Measurements from ENCODE around the gene ZNF513. TPM values are rescaled to one million over a fixed set of nuclear protein-coding genes. Genes with fewer than 3 reads are reported as not detected.
"Not testable (repeated sequence)": the region's sequence is repeated elsewhere in the genome, so short reads cannot be mapped to it uniquely, and the experiment has no call there.

ZNF513 gene, protein sequence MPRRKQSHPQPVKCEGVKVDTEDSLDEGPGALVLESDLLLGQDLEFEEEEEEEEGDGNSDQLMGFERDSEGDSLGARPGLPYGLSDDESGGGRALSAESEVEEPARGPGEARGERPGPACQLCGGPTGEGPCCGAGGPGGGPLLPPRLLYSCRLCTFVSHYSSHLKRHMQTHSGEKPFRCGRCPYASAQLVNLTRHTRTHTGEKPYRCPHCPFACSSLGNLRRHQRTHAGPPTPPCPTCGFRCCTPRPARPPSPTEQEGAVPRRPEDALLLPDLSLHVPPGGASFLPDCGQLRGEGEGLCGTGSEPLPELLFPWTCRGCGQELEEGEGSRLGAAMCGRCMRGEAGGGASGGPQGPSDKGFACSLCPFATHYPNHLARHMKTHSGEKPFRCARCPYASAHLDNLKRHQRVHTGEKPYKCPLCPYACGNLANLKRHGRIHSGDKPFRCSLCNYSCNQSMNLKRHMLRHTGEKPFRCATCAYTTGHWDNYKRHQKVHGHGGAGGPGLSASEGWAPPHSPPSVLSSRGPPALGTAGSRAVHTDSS
- polyA plus RNA-seq (2013, experiment 1 of 2), result 14.9 TPM
- 15.2 TPM for polyA plus RNA-seq (2013, experiment 2 of 2)

DNA sequence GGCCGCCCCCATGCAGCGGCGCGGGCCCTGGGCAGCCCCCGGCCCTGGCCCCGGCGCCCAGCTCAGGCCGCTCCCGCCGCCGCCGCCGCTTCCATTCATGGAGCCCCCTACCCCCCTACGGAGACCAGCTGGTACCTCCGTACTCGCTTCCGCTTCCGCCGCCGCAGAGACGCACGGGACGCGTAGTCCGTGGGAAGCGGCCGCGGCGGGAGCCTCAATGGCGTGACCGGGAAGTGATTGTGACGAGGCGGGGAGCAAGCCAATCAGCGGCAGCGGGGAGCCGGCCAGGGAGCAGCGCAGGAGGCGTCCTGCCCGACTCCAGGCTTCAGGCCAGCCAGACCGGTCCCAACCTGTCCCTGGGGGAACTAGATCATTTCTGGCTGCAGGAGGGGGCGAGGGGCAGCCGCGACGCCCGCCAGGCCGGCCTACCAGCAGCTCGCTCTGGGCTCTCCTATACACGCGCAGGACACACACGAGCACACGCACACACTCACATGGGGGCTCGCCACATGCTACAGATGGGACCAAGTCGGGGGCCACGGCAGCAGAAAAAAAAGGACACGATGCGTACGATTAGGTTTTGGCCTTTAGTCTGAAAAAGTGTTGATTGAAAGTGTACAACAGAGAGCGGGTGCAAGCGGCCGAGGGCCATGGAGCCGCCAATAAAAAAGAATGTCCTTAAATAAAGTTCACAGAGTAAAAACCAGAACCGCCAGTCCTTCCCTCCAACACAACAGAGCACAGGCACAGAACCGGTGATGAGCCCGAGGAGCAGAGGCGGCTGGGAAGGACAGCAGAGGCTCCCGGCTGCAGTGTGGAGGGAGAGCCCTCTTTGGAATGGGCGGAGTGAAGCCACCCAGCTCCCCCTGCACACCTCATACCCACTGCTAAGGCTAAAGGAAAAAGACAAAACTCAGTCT is at the start of gene ZNF513:
Gene ZNF513 (minus strand): TSS at position 109 of the 920 bp plus-strand sequence. CDS start 208 bp downstream, outside the sequence.
- Histone ChIP-seq H3K4me3 (ENCODE audit: low read length) (peak within 1 kb of the TSS; percentile 90), H3K27ac (ENCODE audit: low read depth, low read length) (peak within 1 kb of the TSS; percentile 94), H3K36me3 (ENCODE audit: insufficient read depth, low read length) (peaks cover 81% of the 10 kb centered on the region), H3K9ac (ENCODE audit: low read depth, low read length) (peak within 1 kb of the TSS; percentile 90), H3K9me3 (ENCODE audit: insufficient read depth, low read depth, low read length) (no peaks in the 10 kb centered on the region), H3K4me1 (ENCODE audit: insufficient read depth, low read length) (peaks cover 10% of the 10 kb centered on the region; the same call in 1 of the 2 replicates), H3K27me3 (ENCODE audit: insufficient read depth, low read length) (no peaks in the 10 kb centered on the region)
- WGBS, result 23% methylated on average over 66 of the region's 67 CpGs

DNA sequence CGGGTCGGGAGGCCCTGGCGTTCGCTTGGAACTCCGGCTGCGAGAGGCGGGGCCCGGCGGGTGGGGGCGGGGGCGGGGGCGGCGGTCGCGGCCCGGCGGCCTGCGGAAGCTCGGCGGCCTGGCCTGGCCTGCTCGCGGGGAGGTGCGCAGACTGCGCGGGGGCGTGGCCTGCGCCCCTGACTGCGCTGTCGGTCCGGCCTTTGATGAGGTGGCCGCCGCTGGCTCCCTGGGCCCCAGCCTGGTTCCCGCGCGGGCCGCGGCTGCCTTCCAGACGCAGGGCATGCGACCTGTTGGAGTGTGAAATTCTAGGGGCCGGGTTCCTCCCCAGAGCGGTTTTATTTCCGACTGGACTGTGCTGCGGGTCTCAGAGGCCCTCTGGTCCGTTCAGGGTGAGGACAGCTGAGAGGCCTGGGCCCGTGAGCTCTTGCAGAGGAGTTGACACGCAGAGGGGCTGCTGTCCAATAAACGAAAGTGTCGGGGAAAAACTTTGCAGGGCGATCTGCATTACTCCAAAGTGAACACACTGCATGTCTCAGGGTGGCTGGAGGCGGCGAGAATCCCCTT is 48.5 kb upstream of the ZNF513 start:
- H3K4me1 ChIP-seq (ENCODE audit: insufficient read depth, low read length), result peaks cover 8% of the 10 kb centered on the region; the same call in 1 of the 2 replicates
- no peaks in the 10 kb centered on the region for H3K9me3 ChIP-seq (ENCODE audit: insufficient read depth, low read depth, low read length)
- peak overlapping the region; percentile 96 for H3K9ac ChIP-seq (ENCODE audit: low read depth, low read length)

DNA sequence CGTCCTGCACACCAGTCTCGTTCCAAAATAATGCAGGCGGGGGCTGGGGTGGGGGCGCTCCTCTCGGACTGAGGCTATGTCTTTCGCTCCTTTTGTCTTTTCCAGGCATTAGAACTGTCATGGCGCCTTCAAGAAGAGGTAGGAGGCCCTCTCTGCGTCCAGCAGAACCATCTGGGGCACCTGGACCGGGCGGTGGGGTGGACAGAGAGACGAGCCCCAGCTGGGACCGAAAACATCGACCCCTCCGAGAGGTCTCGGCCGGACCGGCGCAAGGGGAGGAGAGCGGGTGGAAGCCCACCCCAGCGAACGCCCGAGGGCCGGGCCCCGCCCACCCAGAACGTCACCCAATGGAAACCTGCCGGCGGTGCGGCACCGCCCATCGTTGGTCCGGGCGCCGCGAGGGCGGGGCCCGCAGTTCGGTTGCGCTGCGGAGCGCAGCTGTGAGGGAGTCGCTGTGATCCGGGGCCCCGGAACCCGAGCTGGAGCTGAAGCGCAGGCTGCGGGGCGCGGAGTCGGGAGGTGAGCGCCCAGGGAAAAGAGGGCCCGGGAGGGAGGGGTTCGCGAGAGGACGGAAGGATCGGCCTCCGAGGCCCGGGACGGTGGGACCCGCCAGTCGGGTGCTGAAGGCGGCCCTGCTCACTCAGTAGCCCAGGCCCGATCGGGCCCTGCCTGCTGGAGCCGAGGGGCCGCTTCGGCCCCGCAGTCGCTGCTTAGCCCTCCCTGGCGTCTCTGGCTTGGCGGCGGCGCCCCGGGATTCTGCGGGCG is 47.9 kb upstream of the ZNF513 start, which contains the start of gene NRBP1:
Gene NRBP1 (plus strand): TSS at position 419 of the 765 bp plus-strand sequence. CDS start 4,643 bp downstream, outside the sequence.
- no peaks in the 10 kb centered on the region for H3K9me3 ChIP-seq (ENCODE audit: insufficient read depth, low read depth, low read length)
- H3K4me3 ChIP-seq (ENCODE audit: low read length), result peak within 1 kb of the TSS; percentile 100
- WGBS, result under 1% methylated on average over 75 of the region's 75 CpGs
- H3K4me1 ChIP-seq (ENCODE audit: insufficient read depth, low read length), result peaks cover 8% of the 10 kb centered on the region; the same call in 1 of the 2 replicates
- H3K27ac ChIP-seq (ENCODE audit: low read depth, low read length), result peak within 1 kb of the TSS; percentile 97
- H3K27me3 ChIP-seq (ENCODE audit: insufficient read depth, low read length), result no peaks in the 10 kb centered on the region
- peak within 1 kb of the TSS; percentile 96 for H3K9ac ChIP-seq (ENCODE audit: low read depth, low read length)
- H3K36me3 ChIP-seq (ENCODE audit: insufficient read depth, low read length), result peaks cover 7% of the 10 kb centered on the region

More for the DNA sequence above, 48.5 kb upstream of the ZNF513 start:
- peak overlapping the region; percentile 97 for H3K27ac ChIP-seq (ENCODE audit: low read depth, low read length)
- WGBS, result under 1% methylated on average over 51 of the region's 51 CpGs
- no peaks in the 10 kb centered on the region for H3K27me3 ChIP-seq (ENCODE audit: insufficient read depth, low read length)
- peak overlapping the region; percentile 100 for H3K4me3 ChIP-seq (ENCODE audit: low read length)
- peaks cover 14% of the 10 kb centered on the region for H3K36me3 ChIP-seq (ENCODE audit: insufficient read depth, low read length)

DNA sequence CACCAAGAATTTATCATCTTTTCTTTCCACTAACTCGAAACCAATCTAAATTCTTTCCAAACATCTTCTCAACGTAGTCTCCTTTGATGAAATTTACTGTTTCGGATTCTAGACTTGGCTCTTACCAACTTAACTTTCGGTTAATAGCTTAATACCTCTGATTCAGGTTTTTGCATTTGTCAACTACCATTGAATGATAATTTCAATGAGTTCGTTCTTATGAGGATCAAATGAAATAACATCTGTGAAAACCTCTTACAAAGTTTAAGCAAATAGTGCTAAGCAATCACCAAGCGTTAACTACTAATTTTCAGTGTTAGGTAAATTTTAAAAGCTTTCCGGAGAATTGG is 47.3 kb upstream of the ZNF513 start:
- Histone ChIP-seq H3K27ac (ENCODE audit: low read depth, low read length) (peak overlapping the region; percentile 97), H3K9ac (ENCODE audit: low read depth, low read length) (peak overlapping the region; percentile 96), H3K4me3 (ENCODE audit: low read length) (peak overlapping the region; percentile 100), H3K4me1 (ENCODE audit: insufficient read depth, low read length) (peaks cover 8% of the 10 kb centered on the region; the same call in 1 of the 2 replicates), H3K36me3 (ENCODE audit: insufficient read depth, low read length) (0 out of 2 replicates have a peak, but pooled peaks cover 3% of the 10 kb centered on the region), H3K27me3 (ENCODE audit: insufficient read depth, low read length) (no peaks in the 10 kb centered on the region), H3K9me3 (ENCODE audit: insufficient read depth, low read depth, low read length) (no peaks in the 10 kb centered on the region)
- 30% methylated on average over 7 of the region's 7 CpGs for WGBS

DNA sequence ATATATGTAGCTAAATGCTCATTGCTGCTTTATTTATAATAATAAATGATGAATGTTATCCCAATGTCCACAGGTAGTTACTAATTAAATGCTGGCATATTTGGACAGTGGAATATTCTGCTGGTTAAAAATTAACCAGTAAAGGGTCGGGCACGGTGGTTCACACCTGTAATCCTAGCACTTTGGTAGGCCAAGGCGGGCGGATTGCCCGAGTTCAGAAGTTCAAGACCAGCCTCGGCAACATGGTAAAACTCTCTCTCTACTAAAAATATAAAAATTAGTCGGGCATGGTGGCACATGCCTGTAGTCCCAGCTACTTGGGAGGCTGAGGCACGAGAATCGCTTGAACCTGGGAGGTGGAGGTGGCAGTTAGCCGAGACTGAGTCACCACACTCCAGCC is 44.5 kb upstream of the ZNF513 start:
- not testable (repeated sequence) for H3K9me3 ChIP-seq (ENCODE audit: insufficient read depth, low read depth, low read length); H3K9ac ChIP-seq (ENCODE audit: low read depth, low read length); H3K27ac ChIP-seq (ENCODE audit: low read depth, low read length); H3K4me1 ChIP-seq (ENCODE audit: insufficient read depth, low read length); H3K27me3 ChIP-seq (ENCODE audit: insufficient read depth, low read length); H3K4me3 ChIP-seq (ENCODE audit: low read length); H3K36me3 ChIP-seq (ENCODE audit: insufficient read depth, low read length)
- 92% methylated on average over 10 of the region's 10 CpGs for WGBS

DNA sequence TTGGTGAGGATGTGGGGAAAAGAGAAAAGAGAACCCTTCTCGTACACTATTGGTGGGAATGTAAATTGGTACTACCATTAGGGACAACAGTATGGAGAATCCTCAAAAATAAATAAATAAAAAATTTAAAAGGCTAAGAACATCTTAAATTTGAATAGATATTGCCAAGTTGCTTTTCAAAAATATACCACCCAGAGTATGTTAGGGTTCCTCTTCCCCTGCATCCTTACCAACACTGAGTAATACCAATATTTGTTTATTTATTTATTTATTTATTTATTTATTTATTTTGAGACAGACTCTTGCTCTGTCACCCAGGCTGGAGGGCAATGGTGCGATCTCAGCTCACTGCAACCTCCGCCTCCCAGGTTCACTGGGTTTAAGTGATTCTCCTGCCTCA is 42.4 kb upstream of the ZNF513 start:
- no peaks in the 10 kb centered on the region for H3K36me3 ChIP-seq (ENCODE audit: insufficient read depth, low read length)
- no peak overlapping the region for H3K27ac ChIP-seq (ENCODE audit: low read depth, low read length)
- no peak overlapping the region for H3K4me3 ChIP-seq (ENCODE audit: low read length)
- no peaks in the 10 kb centered on the region for H3K4me1 ChIP-seq (ENCODE audit: insufficient read depth, low read length)
- H3K27me3 ChIP-seq (ENCODE audit: insufficient read depth, low read length), result no peaks in the 10 kb centered on the region
- no peaks in the 10 kb centered on the region for H3K9me3 ChIP-seq (ENCODE audit: insufficient read depth, low read depth, low read length)
- H3K9ac ChIP-seq (ENCODE audit: low read depth, low read length), result no peak overlapping the region
- over 99% methylated on average over 3 of the region's 3 CpGs for WGBS

DNA sequence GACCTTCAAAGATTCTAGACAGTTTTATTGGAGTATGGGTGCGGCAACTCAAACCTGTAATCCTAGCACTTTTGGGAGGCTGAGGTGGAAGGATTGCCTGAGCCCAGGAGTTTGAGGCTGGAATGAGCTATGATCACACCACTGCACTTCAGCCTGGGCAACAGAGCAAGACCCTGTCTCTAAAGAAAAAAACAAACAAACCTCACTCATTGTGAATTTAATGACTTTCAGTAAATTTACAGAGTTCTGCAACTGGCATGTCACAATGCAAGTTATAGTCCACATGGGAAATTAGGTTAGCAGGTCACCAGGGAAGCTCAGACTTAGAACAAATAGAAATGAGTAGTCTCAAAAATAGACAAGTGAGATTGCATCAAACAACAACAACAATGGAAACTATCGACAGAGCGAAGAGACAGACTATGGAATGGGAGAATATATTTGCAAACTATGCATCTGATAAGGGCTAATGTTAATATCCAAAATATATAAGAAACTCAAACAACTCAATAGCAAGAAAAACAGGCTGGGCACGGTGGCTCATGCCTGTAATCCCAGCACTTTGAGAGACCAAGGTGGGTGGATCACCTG is 41.2 kb upstream of the ZNF513 start:
- 86% methylated on average over 2 of the region's 4 CpGs for WGBS
- no peaks in the 10 kb centered on the region for H3K9me3 ChIP-seq (ENCODE audit: insufficient read depth, low read depth, low read length)
- no peak overlapping the region for H3K9ac ChIP-seq (ENCODE audit: low read depth, low read length)
- no peaks in the 10 kb centered on the region for H3K36me3 ChIP-seq (ENCODE audit: insufficient read depth, low read length)
- H3K4me3 ChIP-seq (ENCODE audit: low read length), result no peak overlapping the region
- no peak overlapping the region for H3K27ac ChIP-seq (ENCODE audit: low read depth, low read length)
- no peaks in the 10 kb centered on the region for H3K27me3 ChIP-seq (ENCODE audit: insufficient read depth, low read length)
- H3K4me1 ChIP-seq (ENCODE audit: insufficient read depth, low read length), result no peaks in the 10 kb centered on the region

DNA sequence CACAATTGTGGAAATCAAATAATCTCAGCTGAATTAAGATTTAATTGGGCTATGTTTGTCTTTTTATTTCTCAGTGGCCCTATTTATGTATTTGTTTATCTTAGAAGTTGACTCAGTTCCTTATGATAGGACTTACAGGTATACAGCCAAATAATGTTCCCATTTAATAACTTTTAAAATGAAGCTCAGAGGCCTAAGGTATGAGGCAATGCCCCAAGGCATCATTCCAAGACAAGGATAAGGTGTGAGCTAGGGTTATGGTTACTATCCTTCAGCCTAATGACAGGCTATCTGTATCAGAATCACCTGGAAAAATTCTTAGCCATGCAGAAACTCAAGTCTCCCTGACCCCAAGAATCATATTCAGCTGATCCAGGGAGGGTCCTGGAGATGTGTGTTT is 40.5 kb upstream of the ZNF513 start:
- Histone ChIP-seq H3K9me3 (ENCODE audit: insufficient read depth, low read depth, low read length) (no peaks in the 10 kb centered on the region), H3K9ac (ENCODE audit: low read depth, low read length) (no peak overlapping the region), H3K4me1 (ENCODE audit: insufficient read depth, low read length) (no peaks in the 10 kb centered on the region), H3K27me3 (ENCODE audit: insufficient read depth, low read length) (no peaks in the 10 kb centered on the region), H3K4me3 (ENCODE audit: low read length) (no peak overlapping the region), H3K36me3 (ENCODE audit: insufficient read depth, low read length) (no peaks in the 10 kb centered on the region), H3K27ac (ENCODE audit: low read depth, low read length) (no peak overlapping the region)

DNA sequence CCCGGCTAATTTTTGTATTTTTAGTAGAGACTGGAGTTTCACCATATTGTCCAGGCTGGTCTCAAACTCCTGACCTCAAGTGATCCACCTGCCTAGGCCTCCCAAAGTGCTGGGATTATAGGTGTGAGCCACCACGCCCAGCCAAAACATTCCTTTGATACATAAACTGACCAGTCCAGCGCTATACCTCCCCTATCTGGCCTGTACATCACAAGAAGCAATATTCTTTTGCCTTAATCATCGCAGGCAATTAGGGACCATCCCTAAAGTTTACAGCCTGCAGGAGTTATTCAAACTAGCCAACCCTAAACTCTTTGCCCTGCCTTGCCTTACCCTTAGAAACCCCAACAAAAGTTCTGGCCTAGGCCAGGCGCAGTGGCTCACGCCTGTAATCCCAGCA is 35.6 kb upstream of the ZNF513 start:
- Histone ChIP-seq H3K9ac (ENCODE audit: low read depth, low read length) (no peak overlapping the region), H3K36me3 (ENCODE audit: insufficient read depth, low read length) (no peaks in the 10 kb centered on the region), H3K27me3 (ENCODE audit: insufficient read depth, low read length) (no peaks in the 10 kb centered on the region), H3K4me3 (ENCODE audit: low read length) (no peak overlapping the region), H3K27ac (ENCODE audit: low read depth, low read length) (no peak overlapping the region), H3K4me1 (ENCODE audit: insufficient read depth, low read length) (no peaks in the 10 kb centered on the region), H3K9me3 (ENCODE audit: insufficient read depth, low read depth, low read length) (no peaks in the 10 kb centered on the region)
- 93% methylated on average over 6 of the region's 6 CpGs for WGBS

Data from HUES64 (cell line).